ENCODE measurements around the gene ACBD6.
A peak's percentile ranks its signal among the peaks of the same experiment; 100 is the strongest.
"Not testable (repeated sequence)": the region's sequence is repeated elsewhere in the genome, so short reads cannot be mapped to it uniquely, and the experiment has no call there.

Gene ACBD6

GRCh38 chr1:180489313-180489712 lies 13.1 kb downstream of the ACBD6 start:
- DNase-seq (ENCODE audit: low spot score): no peak

GRCh38 chr1:180488661-180489060 lies 13.7 kb downstream of the ACBD6 start:
- no peak for DNase-seq (ENCODE audit: low spot score)

GRCh38 chr1:180486092-180486491 lies 16.3 kb downstream of the ACBD6 start:
- no peak for DNase-seq (ENCODE audit: low spot score)

DNA sequence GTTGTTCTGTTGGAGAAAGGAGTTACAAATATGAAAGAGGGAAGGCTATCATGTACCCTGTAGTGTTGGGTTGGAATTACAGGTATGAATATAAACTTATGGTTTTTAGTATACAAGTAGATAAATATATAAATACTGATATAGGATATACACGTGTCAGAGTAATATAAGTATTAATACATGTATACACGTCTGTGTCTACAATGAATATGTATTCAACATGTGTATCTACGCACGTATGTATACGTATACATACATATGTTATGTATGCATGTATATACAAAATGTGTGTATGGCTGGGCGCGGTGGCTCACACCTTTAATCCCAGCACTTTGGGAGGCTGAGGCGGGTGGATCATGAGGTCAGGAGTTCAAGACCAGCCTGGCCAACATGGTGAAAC lies 17.9 kb downstream of the ACBD6 start:
- DNase-seq (ENCODE audit: low spot score): no peak

- peak; percentile 46 for DNase-seq (ENCODE audit: low spot score)
These were observed 19.7 kb downstream of the ACBD6 start for GRCh38 chr1:180482425-180483275.

DNA sequence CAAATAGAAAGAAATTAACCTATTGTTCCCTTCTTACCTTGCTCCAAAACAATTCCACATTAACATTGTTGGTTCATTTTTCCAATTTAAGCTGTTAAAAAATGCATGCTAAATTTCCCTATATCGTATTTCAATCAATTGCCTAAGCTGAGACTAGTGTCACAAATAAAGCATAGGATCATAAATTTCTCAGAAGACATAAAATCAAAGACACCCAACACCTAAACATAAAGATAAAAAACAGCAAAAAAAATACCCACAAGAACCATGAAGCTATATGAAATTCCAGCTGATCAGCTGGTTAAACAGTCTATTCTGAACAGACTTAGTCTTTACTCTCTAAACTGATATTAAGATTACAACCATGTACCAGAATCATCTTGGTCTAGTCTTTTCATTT lies 32.3 kb downstream of the ACBD6 start:
- no peak for DNase-seq (ENCODE audit: low spot score)

DNA sequence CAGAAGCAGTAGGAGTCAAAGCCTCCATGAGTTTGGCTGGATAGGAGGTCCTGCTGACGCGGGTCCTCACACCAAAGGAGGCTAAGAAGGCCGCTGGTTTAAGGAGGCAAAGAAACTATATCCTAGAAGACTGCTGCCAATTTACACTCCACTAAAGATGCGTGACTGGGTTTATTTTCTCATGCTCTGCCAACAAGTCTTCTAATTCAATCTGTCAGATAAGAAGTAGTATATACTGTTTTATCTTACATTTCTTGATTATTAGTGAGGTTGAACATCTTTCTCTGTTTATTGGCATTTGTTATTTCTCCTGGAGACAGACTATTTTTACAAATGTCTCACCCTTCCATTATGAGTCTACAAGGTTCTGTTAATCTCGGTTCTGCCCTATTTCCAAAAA lies 34.1 kb downstream of the ACBD6 start:
- DNase-seq (ENCODE audit: low spot score): no peak

GRCh38 chr1:180462102-180462501 lies 40.3 kb downstream of the ACBD6 start:
- no peak for DNase-seq (ENCODE audit: low spot score)

DNA sequence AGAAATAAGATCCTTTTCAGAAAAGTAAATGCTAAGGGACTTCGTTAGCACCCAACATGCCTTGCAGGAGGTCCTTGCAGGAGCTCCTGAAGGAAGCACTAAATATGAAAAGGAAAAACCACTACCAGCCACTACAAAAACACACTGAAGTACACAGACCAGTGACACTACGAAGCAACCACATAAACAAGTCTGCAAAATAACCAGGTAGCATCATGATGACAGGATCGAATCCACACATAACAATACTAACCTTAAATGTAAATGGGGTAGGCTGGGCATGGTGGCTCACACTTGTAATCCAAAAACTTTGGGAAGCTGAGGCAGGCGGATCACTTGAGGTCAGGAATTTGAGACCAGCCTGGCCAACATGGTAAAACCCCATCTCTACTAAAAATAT lies 40.7 kb downstream of the ACBD6 start:
- not testable (repeated sequence) for DNase-seq (ENCODE audit: low spot score)

DNA sequence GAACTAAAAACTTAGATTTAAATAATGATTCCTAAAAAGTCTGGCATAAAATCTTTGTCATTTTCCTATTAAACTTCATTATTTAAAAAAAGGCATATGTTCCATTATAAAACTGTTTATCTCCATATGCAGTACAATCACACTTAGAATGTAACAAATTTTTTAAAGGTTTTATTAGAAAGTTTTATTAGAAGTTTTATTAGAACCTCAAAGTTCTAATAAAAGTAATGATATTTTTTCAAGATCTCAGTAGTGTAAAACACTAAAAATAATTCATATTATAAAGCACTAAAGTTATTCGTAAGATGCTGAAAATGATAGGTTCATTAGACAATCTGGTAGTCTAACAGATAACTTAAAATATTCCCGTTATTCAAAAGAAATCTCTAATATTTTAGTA lies 43.6 kb downstream of the ACBD6 start:
- no peak for DNase-seq (ENCODE audit: low spot score)

GRCh38 chr1:180456191-180456590 lies 46.2 kb downstream of the ACBD6 start:
- DNase-seq (ENCODE audit: low spot score): no peak

GRCh38 chr1:180451504-180451903 lies 50.9 kb downstream of the ACBD6 start:
- no peak for DNase-seq (ENCODE audit: low spot score)

- no peak for DNase-seq (ENCODE audit: low spot score)
These were observed 57.9 kb downstream of the ACBD6 start for GRCh38 chr1:180444522-180444921.

- DNase-seq (ENCODE audit: low spot score): no peak
These were observed 62.0 kb downstream of the ACBD6 start for GRCh38 chr1:180440335-180440734.

- DNase-seq (ENCODE audit: low spot score): no peak
These were observed 66.8 kb downstream of the ACBD6 start for GRCh38 chr1:180435566-180435965.

DNA sequence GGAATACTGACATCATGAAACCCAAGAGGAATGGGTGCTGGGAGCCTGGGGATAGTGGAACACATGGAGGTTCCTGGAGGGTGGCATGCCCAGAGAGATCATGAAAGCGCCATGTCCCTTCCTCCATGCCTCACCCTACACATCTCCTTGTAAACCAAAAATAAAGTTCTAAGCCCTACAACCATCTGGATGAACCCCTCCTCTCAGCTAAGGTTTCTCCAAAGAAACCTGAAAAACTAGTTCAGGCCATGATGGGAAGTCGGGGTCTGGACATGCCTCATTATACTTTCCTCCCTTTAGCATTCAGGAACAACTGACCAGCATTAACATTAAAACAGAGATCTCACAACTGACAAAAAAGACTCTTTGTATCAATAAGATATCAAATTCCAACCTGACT lies 68.5 kb downstream of the ACBD6 start:
- DNase-seq (ENCODE audit: low spot score): no peak

DNA sequence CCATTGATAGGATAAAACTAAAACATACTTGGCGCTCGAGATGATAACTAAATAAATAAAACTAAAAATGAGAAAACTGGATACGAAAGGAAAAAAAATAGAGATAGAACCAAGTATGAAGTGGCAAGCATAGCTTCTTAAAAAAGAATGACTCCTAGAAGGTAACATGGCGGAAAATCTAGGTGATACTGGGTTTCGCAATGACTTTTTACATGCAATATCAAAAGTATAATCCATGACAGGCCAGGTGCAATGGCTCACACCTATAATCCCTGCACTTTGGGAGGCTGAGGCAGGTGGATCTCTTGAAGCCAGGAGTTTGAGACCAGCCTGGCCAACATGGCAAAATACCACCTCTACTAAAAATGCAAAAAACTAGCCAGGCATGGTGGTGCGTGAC lies 70.7 kb downstream of the ACBD6 start:
- no peak for DNase-seq (ENCODE audit: low spot score)

- DNase-seq (ENCODE audit: low spot score): no peak
These were observed 73.3 kb downstream of the ACBD6 start for GRCh38 chr1:180428782-180429695.

GRCh38 chr1:180425952-180426351 lies 76.4 kb downstream of the ACBD6 start:
- no peak for DNase-seq (ENCODE audit: low spot score)

- DNase-seq (ENCODE audit: low spot score): no peak
These were observed 77.4 kb downstream of the ACBD6 start for GRCh38 chr1:180424848-180425457.

GRCh38 chr1:180421614-180422013 lies 80.8 kb downstream of the ACBD6 start:
- no peak for DNase-seq (ENCODE audit: low spot score)

DNA sequence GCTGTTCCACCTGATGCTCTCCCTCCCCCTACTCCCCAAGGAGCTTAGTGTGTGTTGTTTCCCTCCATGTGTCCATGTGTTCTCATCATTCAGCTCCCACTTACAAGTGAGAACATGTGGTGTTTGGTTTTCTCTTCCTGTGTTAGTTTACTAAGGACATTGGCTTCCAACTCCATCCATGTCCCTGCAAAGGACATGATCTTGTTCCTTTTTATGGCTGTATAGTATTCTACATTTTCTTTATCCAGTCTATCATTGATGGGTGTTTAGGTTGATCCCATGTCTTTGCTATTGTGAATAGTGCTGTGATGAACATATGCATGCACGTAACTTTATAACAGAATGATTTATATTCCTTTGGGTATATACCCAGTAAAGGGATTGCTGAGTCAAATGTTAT lies 81.2 kb downstream of the ACBD6 start:
- not testable (repeated sequence) for DNase-seq (ENCODE audit: low spot score)
